ENCODE measurements around the gene HSD17B13. TPM values are rescaled to one million over a fixed set of nuclear protein-coding genes. Genes with fewer than 3 reads are reported as not detected.
"Not testable (repeated sequence)": the region's sequence is repeated elsewhere in the genome, so short reads cannot be mapped to it uniquely, and the experiment has no call there.

The HSD17B13 gene
- total RNA-seq, 1 experiment from 2014 or later: not detected

DNA sequence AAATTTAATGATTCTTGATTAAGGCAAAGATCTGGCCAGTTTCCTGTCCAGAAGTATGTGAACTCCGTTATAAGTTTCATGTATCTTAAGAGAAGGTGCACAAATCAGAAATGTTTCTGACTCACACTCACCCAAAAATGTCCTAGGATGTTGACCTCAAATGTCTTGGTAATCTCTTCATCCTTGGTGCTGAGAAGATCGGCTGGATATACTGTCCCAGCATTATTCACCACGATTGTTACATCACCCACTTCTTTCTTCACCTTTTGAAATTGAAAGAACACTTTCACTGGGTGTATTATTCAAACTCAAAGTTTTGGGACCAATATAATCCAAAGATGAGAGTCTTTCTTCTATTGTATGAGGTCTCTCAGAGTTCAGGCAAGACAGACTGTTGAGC is 5.7 kb downstream of the HSD17B13 start:
- no peak for DNase-seq (ENCODE audit: low spot score)

DNA sequence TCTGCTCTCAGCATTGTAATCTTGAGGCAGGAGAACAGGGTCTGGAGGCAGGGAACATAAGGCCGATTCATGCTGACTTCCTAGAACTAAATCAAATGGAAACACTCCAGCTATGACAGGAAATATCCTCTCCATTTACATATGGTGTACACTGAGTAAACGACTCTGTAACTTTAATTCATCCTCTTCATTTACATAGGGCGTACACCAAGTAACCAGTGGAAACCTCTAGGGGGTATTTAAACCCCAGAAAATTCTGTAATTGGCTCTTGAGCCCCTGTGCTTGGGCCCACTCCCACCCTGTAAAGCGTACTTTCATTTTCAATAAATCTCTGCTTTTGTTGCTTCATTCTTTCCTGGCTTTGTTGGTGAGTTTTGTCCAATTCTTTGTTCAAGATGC is 7.7 kb downstream of the HSD17B13 start:
- not testable (repeated sequence) for DNase-seq (ENCODE audit: low spot score)

DNA sequence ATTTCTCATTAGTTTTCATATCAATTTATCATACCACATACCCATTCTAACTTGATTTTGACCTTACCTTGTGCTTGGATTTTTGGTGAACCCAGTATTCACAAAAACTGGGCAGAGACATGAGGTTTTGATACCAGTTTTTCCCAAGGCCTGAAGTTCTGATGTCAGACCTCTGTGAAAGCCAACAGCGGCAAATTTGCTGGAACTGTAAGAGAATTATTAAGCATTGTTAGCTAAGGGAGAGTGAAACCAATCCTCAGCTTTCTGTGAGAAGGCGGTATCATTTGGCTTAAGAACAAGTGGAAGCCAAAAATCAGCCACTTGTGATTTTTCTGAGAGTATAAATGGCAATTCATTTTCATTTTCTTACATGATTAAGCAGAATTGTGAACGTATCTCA is 8.9 kb downstream of the HSD17B13 start:
- DNase-seq (ENCODE audit: low spot score): no peak

DNA sequence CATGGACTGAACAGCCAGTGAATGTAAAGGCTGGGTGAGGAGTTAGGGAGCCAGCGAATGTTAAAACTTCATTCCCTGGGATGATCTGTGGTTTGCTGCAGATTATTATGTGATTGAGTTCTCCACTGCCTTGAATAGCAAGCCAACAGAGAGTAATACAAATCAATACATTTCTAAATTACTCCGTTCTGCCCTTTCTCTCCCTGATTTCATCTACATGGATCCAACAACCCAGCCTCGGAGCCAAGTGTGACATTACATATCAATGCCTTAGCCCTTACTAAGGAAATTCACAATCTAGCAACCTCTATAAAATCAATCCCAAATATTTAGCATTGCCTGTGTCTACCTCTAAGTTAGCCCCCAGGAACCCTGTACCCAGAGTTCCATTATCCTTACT is 11.0 kb downstream of the HSD17B13 start:
- no peak for DNase-seq (ENCODE audit: low spot score)

DNA sequence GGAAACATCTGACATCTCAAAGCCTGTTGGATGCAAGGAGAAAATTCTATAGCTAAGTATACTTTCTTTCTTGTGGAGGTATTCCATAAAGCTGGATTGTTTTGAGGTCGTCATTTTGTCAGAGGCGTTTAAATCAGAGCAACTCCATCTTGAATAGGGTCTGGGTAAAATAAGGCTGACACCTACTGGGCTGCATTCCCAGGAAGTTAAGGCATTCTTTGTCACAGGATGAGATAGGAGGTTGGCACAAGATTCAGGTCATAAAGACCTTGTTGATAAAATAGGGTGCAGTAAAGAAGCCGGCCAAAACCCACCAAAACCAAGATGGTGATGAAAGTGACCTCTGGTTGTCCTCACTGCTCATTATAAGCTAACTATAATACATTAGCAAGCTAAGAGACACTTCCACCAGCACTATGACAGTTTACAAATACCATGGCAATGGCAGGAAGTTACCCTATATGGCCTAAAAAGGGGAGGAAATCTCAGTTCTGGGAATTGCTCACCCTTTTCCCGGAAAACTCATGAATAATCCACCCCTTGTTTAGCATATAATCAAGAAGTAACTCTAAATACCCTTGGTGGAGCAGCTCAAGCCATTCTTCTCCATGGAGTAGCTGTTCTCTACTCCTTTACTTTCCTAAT is 11.9 kb downstream of the HSD17B13 start:
- DNase-seq (ENCODE audit: low spot score): no peak

DNA sequence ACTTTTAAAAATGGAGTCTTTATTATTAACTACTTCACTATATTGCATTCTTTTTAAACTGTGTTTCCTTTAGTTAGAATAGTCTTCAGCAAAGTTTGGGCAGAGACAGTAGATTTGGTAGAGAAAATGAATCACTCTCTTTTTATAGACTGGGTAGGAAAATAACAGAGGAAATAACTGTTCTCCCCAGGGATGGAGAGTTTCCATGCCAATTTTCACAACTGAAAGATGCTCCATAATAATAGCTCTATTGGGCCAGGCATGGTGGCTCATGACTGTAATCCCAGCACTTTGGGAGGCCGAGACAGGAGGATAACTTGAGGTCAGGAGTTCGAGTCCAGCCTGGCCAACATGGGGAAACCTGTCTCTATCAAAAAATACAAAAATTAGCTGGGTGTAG is 13.1 kb downstream of the HSD17B13 start:
- DNase-seq (ENCODE audit: low spot score): no peak

DNA sequence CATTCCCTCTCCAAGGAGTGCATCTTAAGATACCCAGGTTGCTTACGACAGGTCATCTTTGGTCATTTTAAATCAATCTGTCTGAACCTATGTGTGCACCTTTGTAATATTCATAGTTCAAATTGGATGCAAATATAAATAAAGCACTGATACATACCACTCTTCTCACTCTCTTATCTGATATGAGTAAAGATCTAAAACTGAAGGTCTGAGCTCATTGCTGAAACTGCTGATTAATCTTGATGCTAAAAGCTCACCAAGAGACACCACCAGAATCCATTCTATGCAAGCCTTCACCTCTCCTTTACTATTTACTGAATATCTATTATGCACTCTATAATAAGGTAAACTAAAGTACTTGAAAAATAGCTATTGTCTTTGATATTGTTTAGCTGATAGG is 16.6 kb downstream of the HSD17B13 start:
- DNase-seq (ENCODE audit: low spot score): no peak

DNA sequence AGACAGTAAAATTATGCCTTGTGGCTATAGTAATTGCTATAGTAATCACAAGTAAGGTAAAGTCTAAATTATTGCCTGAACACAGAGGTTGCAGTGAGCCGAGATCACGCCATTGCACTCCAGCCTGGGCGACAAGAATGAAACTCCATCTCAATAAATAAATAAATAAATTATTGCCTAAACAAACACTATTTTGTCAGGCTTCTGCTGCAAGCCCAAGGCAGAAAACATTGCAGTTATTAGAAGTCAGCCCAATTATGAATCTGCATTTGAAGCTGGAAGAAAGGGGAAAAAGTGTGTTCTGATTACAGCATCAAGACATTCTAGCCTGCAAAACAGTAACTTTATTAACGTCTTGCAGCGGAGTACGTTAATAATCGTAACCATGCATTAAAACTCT is 17.1 kb downstream of the HSD17B13 start:
- DNase-seq (ENCODE audit: low spot score): no peak

DNA sequence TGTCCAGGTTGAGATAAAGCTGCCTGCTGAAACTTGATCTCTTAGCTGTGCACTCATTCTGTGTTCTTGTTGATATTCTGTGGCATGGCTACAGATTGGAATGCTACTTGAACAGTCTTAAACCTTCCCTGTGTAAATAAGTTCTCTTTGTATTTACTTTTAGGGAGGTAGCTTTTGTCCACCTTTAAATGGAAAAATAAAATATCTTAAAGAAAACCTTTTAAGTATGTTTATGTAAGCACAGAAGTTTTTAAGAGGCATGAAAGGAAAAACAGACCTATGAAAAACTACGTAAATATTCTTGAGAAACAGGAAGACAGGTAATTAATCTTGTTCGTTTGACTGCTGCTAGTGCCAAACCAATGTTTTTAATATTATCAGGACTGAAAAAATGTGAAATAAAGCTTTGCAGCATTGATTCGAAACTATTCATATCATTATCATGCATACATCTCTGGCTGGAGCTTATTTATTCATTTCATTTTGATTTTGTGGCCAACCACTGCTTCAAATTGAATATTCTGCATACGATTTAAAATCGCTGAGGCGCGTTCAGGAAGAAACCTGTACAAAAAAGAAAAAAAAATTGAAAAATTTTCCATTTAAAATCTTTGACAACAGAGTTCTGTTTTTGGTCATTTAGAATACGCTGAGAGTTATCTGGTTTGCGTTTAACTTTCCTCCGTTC is 17.8 kb downstream of the HSD17B13 start:
- DNase-seq (ENCODE audit: low spot score): peak; percentile 76

DNA sequence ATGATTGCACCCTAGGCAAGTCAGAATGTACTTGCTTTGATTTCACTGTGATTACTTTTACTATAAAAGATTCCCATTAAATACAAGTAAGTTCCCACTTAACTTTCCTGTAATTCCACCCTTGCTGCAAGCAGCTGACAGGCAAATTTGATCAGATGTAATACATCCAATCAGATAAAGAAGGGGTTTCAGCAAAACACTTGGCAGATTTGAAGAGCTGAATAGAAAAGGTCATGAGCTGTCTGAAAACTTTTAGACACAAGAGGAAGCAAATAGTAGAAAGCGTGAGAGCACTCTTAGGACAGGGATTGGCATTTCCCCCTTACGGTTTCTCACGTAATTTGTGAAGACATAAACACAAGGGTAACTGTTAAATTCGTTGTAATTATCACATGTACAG is 22.8 kb downstream of the HSD17B13 start:
- no peak for DNase-seq (ENCODE audit: low spot score)

DNA sequence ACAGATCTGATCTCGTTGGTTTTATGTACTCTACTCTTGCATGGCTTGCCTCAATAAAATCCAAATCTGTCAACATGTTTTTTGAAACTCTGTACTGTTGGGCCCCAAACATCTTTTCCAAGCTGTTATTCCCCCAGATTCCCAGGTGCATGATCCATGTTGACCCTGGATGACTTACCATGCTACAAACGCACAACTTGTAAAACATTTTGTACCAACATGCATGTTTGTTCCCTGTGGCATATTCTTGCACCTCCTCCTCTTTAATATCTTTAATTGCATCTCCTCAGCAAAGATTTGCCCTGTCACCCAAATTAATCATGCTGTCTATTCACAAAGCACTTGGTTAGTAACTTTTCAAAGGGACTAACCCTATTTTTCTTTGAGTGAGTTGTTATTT is 24.3 kb downstream of the HSD17B13 start:
- no peak for DNase-seq (ENCODE audit: low spot score)

DNA sequence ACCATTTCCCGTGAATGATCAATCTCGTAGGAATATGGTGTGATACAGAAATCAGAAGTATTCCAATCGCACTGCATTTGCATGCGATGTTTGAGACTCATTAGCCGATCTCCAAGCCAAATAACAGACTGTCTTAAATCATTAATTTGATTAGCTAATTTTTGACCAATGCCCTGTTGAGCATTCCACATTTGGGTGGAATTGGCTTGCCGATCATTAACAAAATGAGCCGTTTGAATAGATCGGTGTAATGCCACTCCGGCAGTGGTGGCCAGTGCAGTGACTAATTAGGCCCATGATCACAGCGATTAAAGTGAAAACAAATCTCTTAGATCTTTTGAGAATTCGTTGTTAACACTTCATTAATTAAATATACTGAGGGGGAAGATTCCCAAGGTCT is 27.8 kb downstream of the HSD17B13 start:
- not testable (repeated sequence) for DNase-seq (ENCODE audit: low spot score)

DNA sequence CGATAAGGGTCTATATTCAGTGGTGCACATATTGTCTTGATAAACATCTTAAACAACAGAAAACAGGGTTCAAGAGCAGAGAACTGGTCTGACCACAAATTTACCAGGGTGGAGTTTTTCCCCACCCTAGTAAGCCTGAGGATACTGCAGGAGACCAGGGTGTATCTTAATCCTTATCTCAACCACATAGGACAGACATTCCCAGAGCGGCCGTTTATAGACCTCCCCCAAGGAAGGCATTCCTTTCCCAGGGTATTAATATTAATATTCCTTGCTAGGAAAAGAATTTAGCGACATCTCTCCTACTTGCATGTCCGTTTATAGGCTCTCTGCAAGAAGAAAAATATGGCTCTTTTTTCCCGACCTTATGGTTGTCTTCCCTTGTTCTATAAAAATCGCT is 28.8 kb downstream of the HSD17B13 start:
- not testable (repeated sequence) for DNase-seq (ENCODE audit: low spot score)

DNA sequence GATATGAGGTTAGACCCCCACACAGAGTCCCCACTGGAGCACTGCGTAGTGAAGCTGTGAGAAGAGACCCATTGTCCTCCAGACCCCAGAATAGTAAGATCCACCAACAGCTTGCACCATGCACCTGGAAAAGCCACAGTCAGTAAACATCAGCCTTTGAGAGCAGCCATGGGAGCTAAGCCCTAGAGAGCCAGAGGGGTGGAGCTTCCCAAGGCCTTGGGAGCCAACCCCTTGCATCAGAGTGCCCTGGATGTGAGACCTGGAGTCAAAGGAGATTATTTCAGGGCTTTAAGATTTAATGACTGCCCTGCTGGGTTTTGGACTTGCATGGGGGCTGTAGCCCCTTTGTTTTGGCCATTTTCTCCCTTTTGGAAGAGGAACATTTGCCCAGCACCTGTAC is 35.7 kb downstream of the HSD17B13 start:
- no peak for DNase-seq (ENCODE audit: low spot score)

DNA sequence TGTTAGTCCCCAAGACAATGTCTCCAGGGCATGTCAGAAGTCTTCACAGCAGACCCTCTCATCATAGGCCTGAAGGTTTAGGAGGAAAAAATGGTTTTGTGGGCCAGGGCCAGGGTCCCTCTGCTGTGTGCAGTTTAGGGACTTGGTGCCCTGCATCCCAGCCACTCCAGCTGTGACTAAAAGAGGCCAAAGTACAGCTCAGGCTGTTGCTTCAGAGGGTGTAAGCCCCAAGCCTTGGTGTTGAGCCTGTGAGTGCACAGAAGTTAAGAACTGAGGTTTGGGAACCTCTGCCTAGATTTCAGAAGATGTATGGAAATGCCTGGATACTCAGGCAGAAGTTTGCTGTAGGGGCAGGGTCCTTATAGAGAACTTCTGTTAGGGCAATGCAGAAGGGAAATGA is 38.4 kb downstream of the HSD17B13 start:
- DNase-seq (ENCODE audit: low spot score): not testable (repeated sequence)

DNA sequence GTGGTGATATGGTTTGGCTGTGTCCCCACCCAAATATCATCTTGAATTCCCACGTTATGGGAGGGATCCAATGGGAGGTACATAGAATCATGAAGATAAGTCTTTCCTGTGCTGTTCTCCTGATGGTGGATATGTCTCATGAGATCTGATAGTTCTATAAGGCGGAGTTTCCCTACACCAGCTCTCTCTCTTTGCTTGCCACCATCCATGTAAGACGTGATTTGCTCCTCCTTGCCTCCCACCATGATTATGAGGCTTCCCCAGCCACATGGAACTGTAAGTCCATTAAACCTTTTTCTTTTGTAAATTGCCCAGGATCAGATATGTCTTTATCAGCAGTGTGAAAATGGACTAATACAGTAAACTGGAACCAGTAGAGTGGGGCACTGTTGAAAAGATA is 39.5 kb downstream of the HSD17B13 start:
- no peak for DNase-seq (ENCODE audit: low spot score)

DNA sequence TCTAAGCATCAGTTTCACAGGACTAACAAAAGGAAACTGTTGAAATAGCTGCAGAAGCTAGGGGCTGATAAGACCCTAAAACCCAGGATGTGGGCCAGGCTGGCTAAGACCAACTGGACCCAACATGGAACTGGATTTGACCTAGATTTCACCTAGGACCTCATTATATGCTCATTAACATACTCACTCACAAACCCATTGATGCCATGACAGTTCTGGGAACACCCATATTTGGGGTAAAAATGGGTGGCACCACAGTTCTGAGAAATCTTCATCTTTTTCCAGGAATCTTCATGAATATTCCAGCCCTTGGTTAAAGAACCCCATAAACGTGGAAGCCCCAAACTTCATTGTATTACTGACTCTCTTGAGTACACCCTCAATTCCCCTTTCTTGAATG is 41.1 kb downstream of the HSD17B13 start:
- DNase-seq (ENCODE audit: low spot score): no peak

DNA sequence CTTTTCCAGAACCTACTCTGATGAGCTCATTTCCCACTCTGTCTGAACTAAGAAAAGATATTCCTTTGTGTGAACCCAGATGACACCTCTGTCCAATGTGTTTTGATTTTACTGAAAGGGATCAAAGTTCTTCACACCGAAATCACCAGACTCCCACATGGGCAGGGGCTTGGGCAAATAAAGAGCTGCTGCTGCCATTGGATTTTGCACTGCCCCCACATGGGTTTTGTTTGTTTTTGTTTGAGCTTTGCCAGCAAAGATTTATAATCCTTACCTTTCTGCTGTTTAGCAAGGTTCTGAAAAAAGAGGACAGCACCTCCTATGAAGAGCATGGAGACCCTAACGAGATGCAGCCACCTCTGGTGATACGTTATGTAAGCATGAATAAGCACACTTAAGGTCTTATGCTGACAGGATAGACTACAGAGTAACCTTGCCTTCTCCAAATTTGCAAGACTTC is 44.3 kb downstream of the HSD17B13 start:
- no peak for DNase-seq (ENCODE audit: low spot score)

DNA sequence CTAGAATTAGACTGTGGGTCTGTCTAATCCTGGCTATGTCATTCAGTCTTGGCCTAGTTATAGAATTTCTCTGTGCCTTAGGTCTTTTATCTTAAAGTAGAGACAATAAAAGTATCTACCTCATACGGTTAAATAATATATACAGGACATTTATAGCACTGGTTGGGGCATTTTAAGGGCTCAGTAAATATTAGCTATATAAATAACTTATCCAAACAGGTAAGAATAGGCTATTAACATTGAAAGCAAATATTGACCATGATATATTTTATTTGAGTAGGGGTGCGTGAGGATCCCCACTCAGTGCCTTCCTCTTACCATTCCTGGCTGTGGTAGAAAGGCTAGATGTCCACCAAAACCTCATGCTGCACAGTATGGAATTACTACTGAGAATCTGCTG is 47.4 kb downstream of the HSD17B13 start:
- DNase-seq (ENCODE audit: low spot score): no peak

DNA sequence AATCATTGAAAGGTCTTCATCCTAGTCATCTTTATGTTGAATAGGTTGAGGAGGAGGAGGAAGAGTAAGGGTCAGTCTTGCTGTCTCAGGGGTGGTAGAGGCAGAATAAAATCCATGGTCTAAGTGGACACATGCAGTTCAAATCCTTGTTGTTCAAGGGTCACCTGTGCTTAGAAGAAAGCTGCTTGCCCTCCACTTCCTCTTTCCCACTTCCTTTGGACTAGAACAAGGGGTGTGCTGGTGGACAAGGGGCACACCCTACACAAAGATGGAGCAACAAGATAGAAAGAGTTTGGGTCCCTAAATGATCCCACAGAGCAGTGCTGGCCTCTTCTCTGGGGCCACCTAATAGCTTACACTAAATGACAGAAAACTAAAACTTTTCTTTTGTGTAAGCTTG is 47.9 kb downstream of the HSD17B13 start:
- DNase-seq (ENCODE audit: low spot score): no peak

DNA sequence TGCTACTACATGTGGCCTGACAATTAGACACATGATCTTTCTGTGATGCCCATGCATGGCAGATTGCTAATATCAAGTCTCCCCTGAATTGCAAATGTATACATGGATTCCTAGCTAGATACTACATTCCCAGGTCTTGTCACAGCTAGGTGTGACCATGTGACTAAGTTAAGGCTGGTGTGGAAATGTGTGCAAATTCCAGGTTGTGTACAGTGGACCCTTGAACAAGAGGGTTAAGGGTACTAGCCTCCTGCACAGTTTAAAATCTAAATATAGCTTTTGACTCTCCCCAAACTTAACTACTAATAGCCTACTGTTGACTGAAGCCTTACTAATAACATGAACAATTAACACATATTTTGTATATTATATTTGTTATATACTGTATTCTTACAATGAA is 48.4 kb downstream of the HSD17B13 start:
- DNase-seq (ENCODE audit: low spot score): no peak

DNA sequence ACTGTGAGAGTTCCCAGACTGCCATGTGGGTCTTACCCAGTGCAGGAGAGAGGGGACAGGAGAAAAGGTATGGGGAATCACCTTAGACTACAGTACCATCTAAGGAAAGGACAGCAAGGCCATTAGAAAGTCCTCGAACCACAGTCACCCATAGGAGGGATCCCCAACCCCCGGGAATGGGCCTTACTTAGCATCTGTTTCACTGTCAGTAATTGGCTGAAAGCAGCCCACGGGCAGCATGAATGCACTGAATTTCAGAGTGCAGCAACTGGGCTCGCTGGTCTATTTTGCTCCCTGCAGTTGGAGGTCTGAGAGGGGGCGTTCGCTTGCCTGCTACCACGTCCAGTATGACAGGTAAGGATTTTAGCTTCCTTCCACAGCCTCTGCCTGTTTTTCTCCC is 51.9 kb downstream of the HSD17B13 start:
- no peak for DNase-seq (ENCODE audit: low spot score)

DNA sequence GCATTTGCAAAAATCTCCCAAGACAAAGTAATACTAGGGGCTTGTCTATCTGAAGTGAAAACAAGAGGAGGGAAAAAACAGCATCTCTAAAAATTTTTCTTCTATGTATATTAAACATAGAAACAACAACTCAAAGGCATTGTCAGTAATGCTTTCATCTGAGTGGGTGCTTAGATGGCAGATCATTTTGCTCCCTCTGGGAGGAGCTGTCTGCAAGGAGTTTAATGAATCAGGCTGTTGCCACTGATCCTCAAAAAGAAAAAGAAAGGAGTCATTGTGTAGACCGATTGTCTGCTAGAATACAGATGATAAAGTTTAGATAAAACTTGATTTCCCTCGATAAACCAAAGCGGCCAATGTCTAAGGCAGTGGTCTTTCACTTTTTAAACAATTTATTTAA is 52.5 kb downstream of the HSD17B13 start:
- DNase-seq (ENCODE audit: low spot score): peak; percentile 64

DNA sequence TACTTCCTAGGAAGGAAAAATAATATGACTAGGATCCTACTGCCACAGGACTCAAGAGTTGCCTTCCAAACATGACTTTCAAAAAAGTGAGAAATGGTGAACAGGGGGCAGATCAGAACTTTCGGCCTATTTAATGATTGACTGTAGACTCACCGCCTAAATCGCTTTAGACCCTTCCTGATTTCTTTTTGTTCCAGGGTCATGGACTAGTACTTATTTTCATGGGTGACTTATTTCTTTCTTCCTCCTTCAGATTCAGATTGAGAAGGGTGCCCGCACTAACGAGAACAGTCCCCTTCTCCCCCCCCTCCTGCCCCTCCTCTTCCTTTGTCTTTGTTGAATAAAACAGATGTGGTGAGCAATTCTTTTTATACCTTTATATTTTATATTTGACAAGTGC is 54.3 kb downstream of the HSD17B13 start:
- no peak for DNase-seq (ENCODE audit: low spot score)
